ENCODE results near the gene RAD51B. TPM values are rescaled to one million over a fixed set of nuclear protein-coding genes. Genes with fewer than 3 reads are reported as not detected.

RAD51B gene
- total RNA-seq, 1 experiment from 2014 or later: 23.3 TPM

- Histone ChIP-seq H3K36me3 (ENCODE audit: insufficient read depth, low read length, poor library complexity, severe bottlenecking) (no peaks in the 10 kb centered on the region), H3K4me1 (ENCODE audit: insufficient read depth, low read length, poor library complexity, severe bottlenecking) (no peaks in the 10 kb centered on the region), H3K9me3 (ENCODE audit: low read depth, low read length, poor library complexity, severe bottlenecking) (peaks cover 4% of the 10 kb centered on the region), H3K4me3 (ENCODE audit: low read depth, low read length, poor library complexity, severe bottlenecking) (no peak overlapping the region), H3K27ac (ENCODE audit: low read depth, low read length, poor library complexity, severe bottlenecking) (no peak overlapping the region), H3K27me3 (replicated peaks; ENCODE audit: insufficient read depth, low read depth, low read length, poor library complexity) (no peaks in the 10 kb centered on the region)
- no peak for DNase-seq (ENCODE audit: low spot score)
- intact Hi-C loops (cut with micrococcal nuclease; ENCODE audit: unreplicated experiment): no loop called here
- ChIA-PET CTCF (no interaction called here), POLR2A (ENCODE audit: low non-redundant PET) (no interaction called here)
- no peak for TF ChIP-seq EZH2 (IDR thresholded peaks at IDR 0.05; ENCODE audit: borderline replicate concordance, low read depth, low read length, poor library complexity, severe bottlenecking)
- TF ChIP-seq, protein P1, sequence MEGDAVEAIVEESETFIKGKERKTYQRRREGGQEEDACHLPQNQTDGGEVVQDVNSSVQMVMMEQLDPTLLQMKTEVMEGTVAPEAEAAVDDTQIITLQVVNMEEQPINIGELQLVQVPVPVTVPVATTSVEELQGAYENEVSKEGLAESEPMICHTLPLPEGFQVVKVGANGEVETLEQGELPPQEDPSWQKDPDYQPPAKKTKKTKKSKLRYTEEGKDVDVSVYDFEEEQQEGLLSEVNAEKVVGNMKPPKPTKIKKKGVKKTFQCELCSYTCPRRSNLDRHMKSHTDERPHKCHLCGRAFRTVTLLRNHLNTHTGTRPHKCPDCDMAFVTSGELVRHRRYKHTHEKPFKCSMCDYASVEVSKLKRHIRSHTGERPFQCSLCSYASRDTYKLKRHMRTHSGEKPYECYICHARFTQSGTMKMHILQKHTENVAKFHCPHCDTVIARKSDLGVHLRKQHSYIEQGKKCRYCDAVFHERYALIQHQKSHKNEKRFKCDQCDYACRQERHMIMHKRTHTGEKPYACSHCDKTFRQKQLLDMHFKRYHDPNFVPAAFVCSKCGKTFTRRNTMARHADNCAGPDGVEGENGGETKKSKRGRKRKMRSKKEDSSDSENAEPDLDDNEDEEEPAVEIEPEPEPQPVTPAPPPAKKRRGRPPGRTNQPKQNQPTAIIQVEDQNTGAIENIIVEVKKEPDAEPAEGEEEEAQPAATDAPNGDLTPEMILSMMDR (conservative IDR thresholded peaks at IDR 0.05; ENCODE audit: low read depth, low read length): no peak
- BruUV-seq (replicated peaks): no TSS peak
These were observed 33.5 kb downstream of the RAD51B start for GRCh38 chr14:67852926-67853604.

DNA sequence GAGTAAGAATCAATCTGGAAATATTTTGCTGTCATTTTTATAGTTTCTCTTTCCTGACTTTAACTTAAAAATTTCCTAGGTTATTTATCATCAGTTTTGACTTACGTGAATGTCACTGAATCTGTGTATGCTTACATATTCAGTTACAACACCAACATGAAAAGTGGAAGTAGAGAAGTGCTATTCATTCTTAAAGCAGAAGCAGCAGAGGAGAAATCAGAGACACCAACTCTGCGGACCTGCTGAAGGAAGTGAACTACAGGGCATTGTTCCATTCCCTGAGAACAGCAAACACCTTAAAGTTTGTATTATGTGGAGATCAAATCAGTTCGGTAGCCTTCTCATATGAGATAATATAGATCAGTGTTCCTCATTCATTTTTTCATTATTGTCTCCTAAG is 34.1 kb downstream of the RAD51B start:
- intact Hi-C loops (cut with micrococcal nuclease; ENCODE audit: unreplicated experiment): no loop called here
- Histone ChIP-seq H3K9me3 (ENCODE audit: low read depth, low read length, poor library complexity, severe bottlenecking) (peaks cover 2% of the 10 kb centered on the region), H3K4me1 (ENCODE audit: insufficient read depth, low read length, poor library complexity, severe bottlenecking) (no peaks in the 10 kb centered on the region), H3K36me3 (ENCODE audit: insufficient read depth, low read length, poor library complexity, severe bottlenecking) (no peaks in the 10 kb centered on the region), H3K4me3 (ENCODE audit: low read depth, low read length, poor library complexity, severe bottlenecking) (no peak overlapping the region), H3K27ac (ENCODE audit: low read depth, low read length, poor library complexity, severe bottlenecking) (no peak overlapping the region), H3K27me3 (replicated peaks; ENCODE audit: insufficient read depth, low read depth, low read length, poor library complexity) (no peaks in the 10 kb centered on the region)
- ChIA-PET CTCF (no interaction called here), POLR2A (ENCODE audit: low non-redundant PET) (no interaction called here)
- DNase-seq (ENCODE audit: low spot score): no peak
- TF ChIP-seq, protein P1 (conservative IDR thresholded peaks at IDR 0.05; ENCODE audit: low read depth, low read length): no peak
- no TSS peak for BruUV-seq (replicated peaks)

DNA sequence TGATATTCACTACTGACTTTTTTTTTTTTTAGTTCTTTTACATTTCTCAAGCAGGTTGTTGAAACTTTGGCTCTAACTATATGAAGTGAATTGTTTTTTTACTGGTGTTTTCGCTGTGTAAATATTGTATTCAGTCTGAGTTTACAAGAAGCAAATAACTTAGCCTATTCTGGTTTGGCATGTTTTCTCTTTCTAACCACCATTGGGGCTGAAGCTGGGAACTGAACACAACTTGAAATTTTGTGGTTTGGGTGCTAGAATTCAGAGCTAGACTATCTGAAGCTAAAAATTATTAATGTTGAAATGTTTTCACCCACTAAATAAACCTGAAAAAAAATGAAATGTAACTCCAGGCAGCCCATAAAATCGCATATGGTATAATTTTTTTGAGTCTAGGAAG is 37.2 kb downstream of the RAD51B start:
- Histone ChIP-seq H3K27me3 (replicated peaks; ENCODE audit: insufficient read depth, low read depth, low read length, poor library complexity) (no peaks in the 10 kb centered on the region), H3K36me3 (ENCODE audit: insufficient read depth, low read length, poor library complexity, severe bottlenecking) (no peaks in the 10 kb centered on the region), H3K4me1 (ENCODE audit: insufficient read depth, low read length, poor library complexity, severe bottlenecking) (no peaks in the 10 kb centered on the region), H3K9me3 (ENCODE audit: low read depth, low read length, poor library complexity, severe bottlenecking) (no peaks in the 10 kb centered on the region), H3K27ac (ENCODE audit: low read depth, low read length, poor library complexity, severe bottlenecking) (no peak overlapping the region), H3K4me3 (ENCODE audit: low read depth, low read length, poor library complexity, severe bottlenecking) (no peak overlapping the region)
- CTCF ChIA-PET: no interaction called here
- POLR2A ChIA-PET (ENCODE audit: low non-redundant PET): no interaction called here
- no peak for DNase-seq (ENCODE audit: low spot score)
- intact Hi-C loops (cut with micrococcal nuclease; ENCODE audit: unreplicated experiment): no loop called here
- no TSS peak for BruUV-seq (replicated peaks)
- no peak for TF ChIP-seq EZH2 (IDR thresholded peaks at IDR 0.05; ENCODE audit: borderline replicate concordance, low read depth, low read length, poor library complexity, severe bottlenecking)
- TF ChIP-seq, protein P1 (conservative IDR thresholded peaks at IDR 0.05; ENCODE audit: low read depth, low read length): no peak

All from A673 (cell line).